ENCODE results near the gene PPT1. TPM values are rescaled to one million over a fixed set of nuclear protein-coding genes. Genes with fewer than 3 reads are reported as not detected.

Gene PPT1
- total RNA-seq, 1 experiment from 2014 or later = 46.8 TPM

DNA sequence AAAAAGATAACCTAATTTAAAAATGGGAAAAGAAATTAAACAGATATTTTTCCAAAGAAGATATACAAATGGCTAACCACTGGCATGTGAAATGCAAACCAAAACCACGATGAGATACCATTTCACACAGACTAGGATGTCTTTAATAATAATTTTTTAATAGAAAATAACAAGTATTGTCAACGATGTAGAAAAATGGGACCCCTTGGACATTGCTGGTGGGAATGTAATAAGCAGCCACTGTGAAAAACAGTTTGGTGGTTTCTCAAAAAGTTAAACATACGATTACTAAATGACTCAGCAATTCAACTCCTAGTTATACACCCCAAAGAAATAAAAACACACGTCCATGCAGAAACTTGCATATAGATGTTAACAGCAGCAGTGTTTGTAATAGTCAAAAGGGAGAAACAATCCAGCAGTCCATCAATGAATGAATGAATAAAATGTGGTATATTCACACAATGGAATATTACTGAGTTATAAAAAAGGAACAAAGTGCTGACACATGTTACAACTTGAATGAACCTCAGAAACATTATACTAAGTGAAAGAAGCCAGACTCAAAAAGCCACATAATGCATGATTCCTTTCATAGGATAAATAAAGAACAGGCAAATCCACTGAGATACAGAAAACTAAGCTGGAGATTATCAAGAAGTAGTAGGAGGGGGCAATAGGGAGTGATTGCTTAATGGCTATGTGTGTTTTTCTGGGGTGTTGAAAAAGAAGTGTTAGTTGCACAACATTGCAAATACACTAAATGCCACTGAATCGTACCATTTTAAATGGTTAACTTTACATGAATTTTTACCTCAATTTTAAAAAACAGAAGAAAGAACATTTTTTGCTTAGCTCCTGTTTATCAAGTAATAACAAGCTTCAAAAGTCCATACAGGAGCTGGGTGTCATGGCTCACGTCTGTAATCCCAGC lies 4.1 kb downstream of the PPT1 start:
- H3K36me3 ChIP-seq (ENCODE audit: control insufficient read depth in 1 of 2, insufficient read depth in 2 of 2, low read length in 2 of 2) = peaks cover 26 to 29% of the 10 kb centered on the region in 2 experiments

More for the DNA sequence above, 4.1 kb downstream of the PPT1 start:
- ChIA-PET CTCF (interaction anchor here (1.0 kb wide), 1 partner anchor 246 kb away, joined by 3 read pairs; no protein-coding TSS in a partner anchor), POLR2A (no interaction called here), RAD21 (ENCODE audit: low non-redundant PET in 1 of 2, low total read pairs in 2 of 2, uncharacterized antibody in 2 of 2, unreplicated experiment in 2 of 2) (no interaction called here)
- no peak for DNase-seq (ENCODE audit: low read depth, low spot score)
- TF ChIP-seq SIN3A (IDR thresholded peaks at IDR 0.05; ENCODE audit: low read depth) (no peak), CEBPB (IDR thresholded peaks at IDR 0.05; ENCODE audit: low read depth) (no peak), SRF (IDR thresholded peaks at IDR 0.05; ENCODE audit: low read depth) (no peak), POLR2AphosphoS5 (IDR thresholded peaks at IDR 0.05; ENCODE audit: low read depth, low read length) (no peak), EGR1 (IDR thresholded peaks at IDR 0.05; ENCODE audit: low read depth) (no peak), EZH2phosphoT487 (IDR thresholded peaks at IDR 0.05; ENCODE audit: borderline replicate concordance) (no peak), CBX3 (IDR thresholded peaks at IDR 0.05; ENCODE audit: low read depth) (no peak), EZH2 (IDR thresholded peaks at IDR 0.05) (no peak), ZFX (IDR thresholded peaks at IDR 0.05) (no peak), TCF7L2 (IDR thresholded peaks at IDR 0.05; ENCODE audit: borderline replicate concordance, extremely low read depth, insufficient read depth, insufficient read length) (no peak), RAD21 (IDR thresholded peaks at IDR 0.05; ENCODE audit: low read depth) (no peak), YY1 (IDR thresholded peaks at IDR 0.05; ENCODE audit: extremely low read depth, insufficient replicate concordance, low read depth, low read length) (no peak)
- TF ChIP-seq, protein P1, sequence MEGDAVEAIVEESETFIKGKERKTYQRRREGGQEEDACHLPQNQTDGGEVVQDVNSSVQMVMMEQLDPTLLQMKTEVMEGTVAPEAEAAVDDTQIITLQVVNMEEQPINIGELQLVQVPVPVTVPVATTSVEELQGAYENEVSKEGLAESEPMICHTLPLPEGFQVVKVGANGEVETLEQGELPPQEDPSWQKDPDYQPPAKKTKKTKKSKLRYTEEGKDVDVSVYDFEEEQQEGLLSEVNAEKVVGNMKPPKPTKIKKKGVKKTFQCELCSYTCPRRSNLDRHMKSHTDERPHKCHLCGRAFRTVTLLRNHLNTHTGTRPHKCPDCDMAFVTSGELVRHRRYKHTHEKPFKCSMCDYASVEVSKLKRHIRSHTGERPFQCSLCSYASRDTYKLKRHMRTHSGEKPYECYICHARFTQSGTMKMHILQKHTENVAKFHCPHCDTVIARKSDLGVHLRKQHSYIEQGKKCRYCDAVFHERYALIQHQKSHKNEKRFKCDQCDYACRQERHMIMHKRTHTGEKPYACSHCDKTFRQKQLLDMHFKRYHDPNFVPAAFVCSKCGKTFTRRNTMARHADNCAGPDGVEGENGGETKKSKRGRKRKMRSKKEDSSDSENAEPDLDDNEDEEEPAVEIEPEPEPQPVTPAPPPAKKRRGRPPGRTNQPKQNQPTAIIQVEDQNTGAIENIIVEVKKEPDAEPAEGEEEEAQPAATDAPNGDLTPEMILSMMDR (IDR thresholded peaks at IDR 0.05 in 2 of 3, conservative IDR thresholded peaks at IDR 0.05 in 1 of 3; ENCODE audit: borderline replicate concordance in 1 of 3, insufficient read depth in 1 of 3, low read depth in 2 of 3, low read length in 2 of 3) = no peak
- TF ChIP-seq, protein P2, sequence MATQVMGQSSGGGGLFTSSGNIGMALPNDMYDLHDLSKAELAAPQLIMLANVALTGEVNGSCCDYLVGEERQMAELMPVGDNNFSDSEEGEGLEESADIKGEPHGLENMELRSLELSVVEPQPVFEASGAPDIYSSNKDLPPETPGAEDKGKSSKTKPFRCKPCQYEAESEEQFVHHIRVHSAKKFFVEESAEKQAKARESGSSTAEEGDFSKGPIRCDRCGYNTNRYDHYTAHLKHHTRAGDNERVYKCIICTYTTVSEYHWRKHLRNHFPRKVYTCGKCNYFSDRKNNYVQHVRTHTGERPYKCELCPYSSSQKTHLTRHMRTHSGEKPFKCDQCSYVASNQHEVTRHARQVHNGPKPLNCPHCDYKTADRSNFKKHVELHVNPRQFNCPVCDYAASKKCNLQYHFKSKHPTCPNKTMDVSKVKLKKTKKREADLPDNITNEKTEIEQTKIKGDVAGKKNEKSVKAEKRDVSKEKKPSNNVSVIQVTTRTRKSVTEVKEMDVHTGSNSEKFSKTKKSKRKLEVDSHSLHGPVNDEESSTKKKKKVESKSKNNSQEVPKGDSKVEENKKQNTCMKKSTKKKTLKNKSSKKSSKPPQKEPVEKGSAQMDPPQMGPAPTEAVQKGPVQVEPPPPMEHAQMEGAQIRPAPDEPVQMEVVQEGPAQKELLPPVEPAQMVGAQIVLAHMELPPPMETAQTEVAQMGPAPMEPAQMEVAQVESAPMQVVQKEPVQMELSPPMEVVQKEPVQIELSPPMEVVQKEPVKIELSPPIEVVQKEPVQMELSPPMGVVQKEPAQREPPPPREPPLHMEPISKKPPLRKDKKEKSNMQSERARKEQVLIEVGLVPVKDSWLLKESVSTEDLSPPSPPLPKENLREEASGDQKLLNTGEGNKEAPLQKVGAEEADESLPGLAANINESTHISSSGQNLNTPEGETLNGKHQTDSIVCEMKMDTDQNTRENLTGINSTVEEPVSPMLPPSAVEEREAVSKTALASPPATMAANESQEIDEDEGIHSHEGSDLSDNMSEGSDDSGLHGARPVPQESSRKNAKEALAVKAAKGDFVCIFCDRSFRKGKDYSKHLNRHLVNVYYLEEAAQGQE (IDR thresholded peaks at IDR 0.05; ENCODE audit: low read depth) = no peak
- TF ChIP-seq, protein P3, sequence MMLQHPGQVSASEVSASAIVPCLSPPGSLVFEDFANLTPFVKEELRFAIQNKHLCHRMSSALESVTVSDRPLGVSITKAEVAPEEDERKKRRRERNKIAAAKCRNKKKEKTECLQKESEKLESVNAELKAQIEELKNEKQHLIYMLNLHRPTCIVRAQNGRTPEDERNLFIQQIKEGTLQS (IDR thresholded peaks at IDR 0.05) = no peak
- TF ChIP-seq, protein P4, sequence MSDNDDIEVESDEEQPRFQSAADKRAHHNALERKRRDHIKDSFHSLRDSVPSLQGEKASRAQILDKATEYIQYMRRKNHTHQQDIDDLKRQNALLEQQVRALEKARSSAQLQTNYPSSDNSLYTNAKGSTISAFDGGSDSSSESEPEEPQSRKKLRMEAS (IDR thresholded peaks at IDR 0.05) = no peak
- Histone ChIP-seq H2AFZ (ENCODE audit: low read depth, low read length, poor library complexity, severe bottlenecking) (no peak overlapping the region), H3K27ac (ENCODE audit: low read depth, low read length) (no peak overlapping the region), H3K79me2 (ENCODE audit: insufficient read depth, low read length) (peaks cover 47% of the 10 kb centered on the region), H3K9me3 (ENCODE audit: control insufficient read depth in 1 of 2, insufficient read depth in 1 of 2, low read depth in 1 of 2, low read length in 2 of 2) (no peaks in the 10 kb centered on the region), H4K20me1 (ENCODE audit: insufficient read depth) (no peaks in the 10 kb centered on the region), H3K9ac (ENCODE audit: low read length) (no peak overlapping the region), H3K9me2 (ENCODE audit: insufficient read depth) (no peaks in the 10 kb centered on the region), H3K4me2 (ENCODE audit: low read length) (no peak overlapping the region), H3K4me3 (replicated peaks in 1 of 2; ENCODE audit: low read depth in 1 of 2, low read length in 2 of 2) (no peak overlapping the region), H3K4me1 (ENCODE audit: control insufficient read depth in 1 of 2, insufficient read depth in 2 of 2, low read length in 2 of 2) (peaks cover 11 to 22% of the 10 kb centered on the region in 2 experiments; a peak in 3 of 4 replicates), H3K27me3 (ENCODE audit: insufficient read depth, low read length) (no peaks in the 10 kb centered on the region)
- no peak for ATAC-seq
- BruUV-seq (replicated peaks) = no TSS peak
- intact Hi-C loops (cut with micrococcal nuclease) = no loop called here

Measured in HCT116 (cell line).